Activated CD8-positive, alpha-beta memory T cell treated with anti-CD3 and anti-CD28 coated beads for 36 hours (primary cell): Measurements from ENCODE around the gene PHKG2. TPM values are rescaled to one million over a fixed set of nuclear protein-coding genes. Genes with fewer than 3 reads are reported as not detected.

ENCODE experiments used
- CTCF ChIA-PET: fragments of 350-600 bp; sonication (Branson Sonifier 250); formaldehyde crosslinking; loops from one replicate; lab custom pipeline; 2021; ENCODE audit warnings: antibody characterized with exemption; lab: Charles Lee
- POLR2A ChIA-PET: fragments of 350-600 bp; sonication (Branson Sonifier 250); formaldehyde crosslinking; loops from one replicate; lab custom pipeline; 2021; ENCODE audit warnings: antibody characterized with exemption; lab: Charles Lee
- total RNA-seq, 2 experiments: library from RNA; stranded (reverse); gene quantifications; one replicate each; pipeline ENCODE4 v1.2.3, GENCODE V29; 2021

The PHKG2 gene
- total RNA-seq, 2 experiments from 2014 or later: 34.5 to 34.7 TPM

DNA sequence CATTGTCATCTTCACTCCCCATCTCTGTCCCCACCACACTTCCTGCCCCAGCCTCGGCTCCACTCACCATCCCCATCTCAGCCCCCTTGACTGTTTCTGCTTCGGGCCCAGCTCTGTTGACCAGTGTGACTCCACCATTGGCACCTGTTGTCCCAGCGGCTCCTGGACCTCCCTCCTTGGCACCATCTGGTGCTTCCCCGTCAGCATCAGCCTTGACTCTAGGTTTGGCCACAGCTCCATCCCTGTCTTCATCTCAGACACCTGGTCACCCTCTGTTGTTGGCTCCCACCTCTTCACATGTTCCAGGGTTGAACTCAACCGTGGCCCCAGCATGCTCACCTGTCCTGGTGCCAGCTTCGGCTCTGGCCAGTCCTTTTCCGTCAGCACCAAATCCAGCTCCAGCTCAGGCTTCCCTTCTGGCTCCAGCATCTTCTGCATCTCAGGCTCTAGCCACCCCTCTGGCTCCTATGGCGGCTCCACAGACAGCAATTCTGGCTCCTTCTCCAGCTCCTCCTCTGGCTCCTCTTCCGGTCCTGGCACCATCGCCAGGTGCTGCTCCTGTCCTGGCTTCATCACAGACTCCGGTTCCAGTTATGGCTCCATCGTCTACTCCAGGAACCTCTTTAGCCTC lies 24.4 kb upstream of the PHKG2 start:
- CTCF ChIA-PET: interaction anchor here (0.6 kb wide), 1 partner anchor 70 kb away, joined by 3 read pairs; no protein-coding TSS in a partner anchor
- POLR2A ChIA-PET: interaction anchor here (0.9 kb wide), 1 partner anchor 13 kb away, joined by 3 read pairs; no protein-coding TSS in a partner anchor

DNA sequence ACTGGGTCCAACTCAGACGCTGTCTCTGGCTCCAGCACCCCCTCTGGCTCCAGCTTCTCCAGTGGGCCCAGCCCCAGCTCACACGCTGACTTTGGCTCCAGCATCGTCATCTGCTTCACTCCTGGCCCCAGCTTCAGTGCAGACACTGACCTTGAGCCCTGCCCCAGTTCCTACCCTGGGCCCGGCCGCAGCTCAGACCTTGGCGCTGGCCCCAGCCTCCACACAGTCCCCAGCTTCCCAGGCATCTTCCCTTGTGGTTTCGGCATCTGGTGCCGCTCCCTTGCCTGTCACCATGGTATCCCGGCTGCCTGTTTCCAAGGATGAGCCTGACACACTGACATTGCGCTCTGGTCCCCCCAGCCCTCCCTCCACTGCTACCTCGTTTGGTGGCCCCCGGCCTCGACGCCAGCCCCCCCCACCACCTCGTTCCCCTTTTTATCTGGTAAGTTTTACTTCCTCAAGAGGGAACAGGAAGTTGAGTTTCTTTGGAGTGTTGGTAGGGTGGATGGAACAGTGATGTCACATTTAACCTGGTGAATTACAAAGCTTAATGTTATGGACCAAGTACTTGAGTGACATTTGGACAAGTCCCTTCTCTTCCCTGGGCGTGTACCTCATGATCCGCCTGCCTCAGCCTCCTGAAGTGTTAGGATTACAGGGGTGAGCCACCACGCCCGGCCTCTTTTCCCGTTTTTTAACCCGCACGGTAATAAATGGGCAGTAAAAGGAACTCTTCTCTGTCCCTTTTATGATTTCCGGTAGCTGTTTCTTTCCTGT lies 23.4 kb upstream of the PHKG2 start:
- POLR2A ChIA-PET: interaction anchor here (0.7 kb wide), 1 partner anchor 10 kb away, joined by 3 read pairs; no protein-coding TSS in a partner anchor
- CTCF ChIA-PET: interaction anchor here (0.6 to 0.8 kb wide), 2 partner anchors 30 to 71 kb away, joined by 3 read pairs; no protein-coding TSS in a partner anchor

DNA sequence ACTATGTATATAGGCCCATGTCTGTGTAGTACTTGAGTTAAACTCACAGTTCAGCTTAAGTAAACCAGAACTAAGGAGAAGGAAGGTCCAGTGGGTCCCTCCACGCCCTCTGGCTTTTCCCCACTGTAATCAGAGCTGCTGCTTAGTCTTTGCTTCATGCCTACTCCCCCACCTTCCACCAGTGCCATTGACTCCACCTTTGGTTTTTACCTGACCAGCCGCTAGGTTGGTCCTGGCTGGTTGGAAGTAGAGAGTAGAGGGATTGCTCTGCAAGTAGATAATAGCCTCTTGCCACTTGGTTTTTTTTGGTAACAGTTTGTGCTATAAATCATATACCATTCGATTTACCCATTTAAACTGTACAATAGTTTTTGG lies 22.8 kb upstream of the PHKG2 start:
- POLR2A ChIA-PET: interaction anchor here (0.7 kb wide), 1 partner anchor 9 kb away, joined by 3 read pairs; no protein-coding TSS in a partner anchor
- CTCF ChIA-PET: interaction anchor here (0.8 kb wide), 1 partner anchor 30 kb away, joined by 3 read pairs; no protein-coding TSS in a partner anchor

DNA sequence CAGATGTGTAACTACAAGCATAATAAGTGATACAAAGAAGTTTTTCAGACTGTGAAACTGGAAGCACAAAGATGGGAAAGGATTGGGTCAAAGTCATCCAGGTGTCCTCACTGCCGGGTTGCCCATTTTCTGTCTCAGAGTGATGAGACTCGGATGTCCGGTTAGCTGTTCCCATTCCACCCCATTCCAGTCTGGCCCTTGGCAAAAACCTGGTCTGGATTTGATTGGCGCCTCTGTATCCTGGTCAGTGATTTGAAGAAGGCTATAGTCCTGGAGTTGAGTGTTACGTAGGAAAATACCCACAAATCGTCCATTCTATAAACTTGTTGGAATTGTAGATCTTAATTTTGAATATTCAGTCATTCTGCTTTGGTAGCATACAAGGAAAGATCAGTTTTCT lies 19.9 kb upstream of the PHKG2 start:
- ChIA-PET CTCF (no interaction called here), POLR2A (no interaction called here)

DNA sequence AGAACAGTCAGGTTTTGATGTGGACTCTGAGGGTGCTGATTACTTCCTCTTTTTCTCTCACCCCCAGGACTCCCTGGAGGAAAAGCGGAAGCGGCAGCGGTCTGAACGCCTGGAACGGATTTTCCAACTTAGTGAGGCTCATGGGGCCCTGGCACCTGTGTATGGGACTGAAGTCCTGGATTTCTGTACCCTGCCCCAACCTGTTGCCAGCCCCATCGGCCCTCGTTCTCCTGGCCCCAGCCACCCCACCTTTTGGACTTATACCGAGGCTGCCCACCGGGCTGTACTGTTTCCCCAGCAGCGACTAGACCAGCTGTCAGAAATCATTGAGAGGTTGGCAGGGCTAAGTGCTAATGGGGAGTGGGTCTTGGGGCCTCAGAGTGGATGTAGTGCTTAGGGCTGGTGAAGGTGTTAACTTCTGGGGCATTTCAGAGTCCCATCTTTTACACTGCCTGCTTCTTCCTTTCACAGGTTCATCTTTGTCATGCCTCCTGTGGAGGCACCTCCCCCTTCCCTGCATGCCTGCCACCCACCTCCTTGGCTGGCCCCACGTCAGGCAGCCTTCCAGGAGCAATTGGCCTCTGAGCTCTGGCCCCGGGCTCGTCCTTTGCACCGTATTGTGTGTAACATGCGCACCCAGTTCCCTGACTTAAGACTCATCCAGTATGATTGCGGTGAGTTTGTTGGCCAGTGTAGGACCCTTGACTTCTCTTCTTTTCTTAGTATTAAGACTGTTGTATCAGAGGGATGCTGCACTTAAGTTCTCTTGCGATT lies 19.1 kb upstream of the PHKG2 start:
- ChIA-PET CTCF (interaction anchor here (0.8 kb wide), 1 partner anchor 95 kb away, joined by 4 read pairs; no protein-coding TSS in a partner anchor), POLR2A (no interaction called here)

DNA sequence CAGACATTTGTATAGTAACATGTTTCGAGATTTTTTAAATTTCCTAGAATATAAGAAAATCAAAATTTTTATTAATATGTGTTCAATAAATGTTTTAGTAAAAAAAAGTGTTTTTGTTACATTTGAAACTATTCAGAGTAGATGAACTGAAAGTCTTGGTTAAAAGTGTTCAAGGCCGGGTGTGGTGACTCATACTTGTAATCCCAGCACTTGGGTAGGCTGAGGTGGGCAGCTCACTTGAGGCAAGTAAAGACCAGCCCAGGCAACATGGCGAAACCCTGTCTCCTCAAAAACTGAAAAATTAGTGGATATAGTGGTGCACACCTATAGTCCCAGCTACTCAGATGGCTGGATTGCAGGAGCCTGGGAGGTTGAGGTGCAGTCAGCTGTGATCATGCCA lies 16.8 kb upstream of the PHKG2 start:
- CTCF ChIA-PET: no interaction called here

DNA sequence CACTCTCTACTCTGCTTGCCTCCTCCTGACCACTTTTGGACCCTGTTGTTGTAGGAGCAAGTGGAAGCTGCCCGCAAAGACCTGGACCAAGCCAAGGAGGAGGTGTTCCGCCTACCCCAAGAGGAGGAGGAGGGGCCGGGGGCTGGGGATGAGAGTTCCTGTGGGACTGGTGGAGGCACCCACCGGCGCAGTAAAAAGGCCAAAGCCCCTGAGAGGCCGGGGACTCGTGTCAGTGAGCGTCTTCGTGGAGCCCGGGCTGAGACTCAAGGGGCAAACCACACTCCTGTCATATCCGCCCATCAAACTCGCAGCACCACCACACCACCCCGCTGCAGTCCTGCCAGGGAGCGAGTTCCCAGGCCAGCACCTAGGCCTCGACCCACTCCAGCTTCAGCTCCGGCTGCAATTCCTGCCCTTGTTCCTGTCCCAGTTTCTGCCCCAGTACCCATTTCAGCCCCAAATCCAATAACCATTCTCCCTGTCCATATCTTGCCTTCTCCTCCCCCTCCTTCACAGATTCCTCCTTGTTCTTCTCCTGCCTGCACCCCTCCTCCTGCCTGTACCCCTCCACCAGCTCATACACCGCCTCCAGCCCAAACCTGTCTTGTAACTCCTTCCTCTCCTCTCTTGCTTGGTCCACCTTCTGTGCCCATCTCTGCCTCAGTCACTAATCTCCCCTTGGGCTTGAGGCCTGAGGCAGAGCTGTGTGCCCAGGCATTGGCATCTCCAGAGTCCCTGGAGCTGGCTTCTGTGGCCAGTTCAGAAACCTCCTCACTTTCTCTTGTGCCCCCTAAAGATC lies 11.0 kb upstream of the PHKG2 start:
- POLR2A ChIA-PET: interaction anchor here (0.8 kb wide), 1 partner anchor 14 kb away, joined by 3 read pairs; no protein-coding TSS in a partner anchor
- CTCF ChIA-PET: interaction anchor here (0.5 kb wide), 1 partner anchor 104 kb away, joined by 4 read pairs; no protein-coding TSS in a partner anchor

More for the DNA sequence above, 16.8 kb upstream of the PHKG2 start:
- POLR2A ChIA-PET: interaction anchor here (0.5 to 0.6 kb wide), 2 partner anchors 252 to 259 kb away, joined by 3 to 9 read pairs; no protein-coding TSS in a partner anchor

DNA sequence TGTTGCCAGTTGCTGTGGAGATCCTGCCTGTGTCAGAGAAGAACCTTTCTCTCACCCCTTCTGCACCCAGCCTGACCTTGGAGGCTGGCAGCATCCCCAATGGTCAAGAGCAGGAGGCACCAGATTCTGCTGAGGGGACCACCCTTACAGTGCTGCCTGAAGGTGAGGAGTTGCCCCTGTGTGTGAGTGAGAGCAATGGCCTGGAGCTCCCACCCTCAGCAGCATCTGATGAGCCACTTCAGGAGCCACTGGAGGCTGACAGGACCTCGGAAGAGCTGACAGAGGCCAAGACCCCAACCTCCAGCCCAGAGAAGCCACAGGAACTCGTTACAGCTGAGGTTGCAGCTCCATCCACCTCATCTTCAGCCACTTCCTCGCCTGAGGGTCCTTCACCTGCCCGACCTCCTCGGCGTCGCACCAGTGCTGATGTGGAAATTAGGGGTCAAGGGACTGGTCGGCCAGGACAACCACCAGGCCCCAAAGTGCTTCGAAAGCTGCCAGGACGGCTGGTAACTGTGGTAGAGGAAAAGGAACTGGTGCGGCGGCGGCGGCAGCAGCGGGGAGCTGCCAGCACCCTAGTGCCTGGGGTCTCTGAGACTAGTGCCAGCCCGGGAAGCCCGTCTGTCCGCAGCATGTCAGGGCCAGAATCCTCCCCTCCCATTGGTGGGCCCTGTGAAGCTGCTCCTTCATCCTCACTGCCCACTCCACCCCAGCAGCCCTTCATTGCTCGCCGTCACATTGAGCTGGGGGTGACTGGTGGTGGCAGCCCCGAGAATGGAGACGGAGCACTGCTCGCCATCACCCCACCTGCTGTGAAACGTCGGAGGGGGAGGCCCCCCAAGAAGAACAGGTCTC lies 10.2 kb upstream of the PHKG2 start:
- POLR2A ChIA-PET: no interaction called here
- CTCF ChIA-PET: no interaction called here

DNA sequence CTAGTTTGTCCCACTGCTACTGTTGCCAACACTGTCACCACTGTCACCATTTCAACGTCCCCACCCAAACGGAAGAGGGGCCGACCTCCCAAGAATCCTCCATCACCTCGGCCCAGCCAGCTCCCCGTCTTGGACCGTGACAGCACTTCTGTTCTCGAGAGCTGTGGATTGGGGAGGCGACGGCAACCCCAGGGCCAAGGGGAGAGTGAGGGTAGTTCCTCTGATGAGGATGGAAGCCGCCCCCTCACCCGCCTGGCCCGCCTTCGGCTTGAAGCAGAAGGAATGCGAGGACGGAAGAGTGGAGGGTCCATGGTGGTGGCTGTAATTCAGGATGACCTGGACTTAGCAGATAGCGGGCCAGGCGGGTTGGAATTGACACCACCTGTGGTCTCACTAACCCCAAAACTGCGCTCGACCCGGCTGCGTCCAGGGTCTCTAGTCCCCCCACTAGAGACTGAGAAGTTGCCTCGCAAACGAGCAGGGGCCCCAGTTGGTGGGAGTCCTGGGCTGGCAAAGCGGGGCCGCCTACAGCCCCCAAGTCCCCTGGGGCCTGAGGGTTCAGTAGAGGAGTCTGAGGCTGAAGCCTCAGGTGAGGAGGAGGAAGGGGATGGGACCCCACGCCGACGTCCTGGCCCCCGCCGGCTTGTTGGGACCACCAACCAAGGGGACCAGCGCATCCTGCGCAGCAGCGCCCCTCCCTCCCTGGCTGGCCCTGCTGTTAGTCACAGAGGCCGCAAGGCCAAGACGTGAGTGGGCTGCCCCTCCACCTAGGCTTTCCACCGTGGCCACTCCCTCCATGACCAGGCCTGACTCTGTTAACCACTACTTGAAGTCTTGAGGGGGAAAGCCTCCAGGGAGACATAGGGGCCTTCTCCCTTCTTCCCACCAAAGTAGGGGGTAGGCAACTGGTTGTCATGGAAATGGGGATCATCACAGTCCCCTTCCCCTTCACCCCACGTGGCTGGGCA lies 9.0 kb upstream of the PHKG2 start:
- CTCF ChIA-PET: interaction anchor here (0.6 kb wide), 1 partner anchor 45 kb away, joined by 3 read pairs; no protein-coding TSS in a partner anchor
- POLR2A ChIA-PET: no interaction called here

DNA sequence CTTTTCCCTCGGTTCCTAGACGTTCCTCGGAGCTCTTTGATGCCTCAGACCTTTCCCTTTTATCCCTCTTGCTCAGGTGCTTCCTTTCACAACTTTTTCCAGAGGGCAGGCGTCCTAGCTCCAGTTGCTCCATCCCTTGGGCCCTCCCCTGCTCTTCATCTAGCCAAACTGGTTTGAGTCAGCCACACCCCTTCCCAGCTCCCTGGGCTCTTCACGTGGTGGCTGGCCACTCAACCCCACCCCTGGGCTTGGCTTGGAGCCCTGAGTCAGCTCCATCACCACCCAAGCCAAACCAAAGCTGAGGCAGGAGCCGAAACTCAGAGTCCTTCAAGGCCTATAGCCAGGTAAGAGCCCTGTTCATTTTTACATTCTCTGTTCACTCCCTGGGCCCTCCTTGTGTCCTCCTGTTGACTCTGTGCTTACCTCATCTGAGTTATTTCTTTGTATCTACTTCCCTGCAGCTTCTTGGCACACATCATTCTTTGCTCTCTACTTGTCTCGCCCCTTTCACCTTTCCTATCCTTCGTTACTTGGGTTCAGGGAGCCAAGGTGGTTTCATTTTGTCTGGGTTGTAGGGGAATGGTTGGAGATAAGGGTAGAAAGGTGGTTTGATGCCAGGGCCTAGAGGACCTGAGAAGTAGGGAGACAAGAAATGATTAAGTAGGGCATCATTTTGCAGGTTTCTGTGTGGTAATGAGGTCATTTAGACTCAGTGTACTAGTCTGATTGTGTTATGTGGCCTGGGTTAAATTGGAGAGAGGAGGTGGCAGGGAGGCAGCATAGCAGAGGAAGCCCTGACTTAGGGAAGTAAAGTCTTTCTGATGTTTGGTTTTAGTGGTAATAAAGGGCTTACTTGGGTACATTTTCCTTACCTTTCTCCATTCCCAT lies 7.6 kb upstream of the PHKG2 start:
- CTCF ChIA-PET: interaction anchor here (0.6 kb wide), 2 partner anchors 47 to 63 kb away, joined by 3 read pairs; no protein-coding TSS in a partner anchor

DNA sequence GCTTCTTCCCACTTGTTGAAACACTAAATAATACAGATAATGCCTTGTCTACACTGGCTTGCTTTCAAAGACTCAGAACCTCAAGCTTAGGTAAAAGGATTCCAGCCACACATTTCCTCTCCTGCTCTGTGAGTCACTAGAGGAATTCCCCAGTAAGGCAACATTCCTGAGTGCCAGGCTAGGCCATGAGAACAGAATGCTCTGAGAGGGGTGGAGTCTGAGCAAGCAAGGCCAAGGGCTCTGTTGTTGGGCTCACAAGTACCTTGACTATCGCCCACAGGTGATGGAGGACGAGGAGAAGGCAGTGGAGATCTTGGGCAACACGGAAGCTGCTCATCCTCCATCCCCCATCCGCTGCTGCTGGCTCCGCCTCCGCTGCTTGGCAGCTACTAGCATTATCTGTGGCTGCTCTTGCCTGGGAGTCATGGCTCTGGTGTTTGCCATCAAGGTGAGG lies 6.7 kb upstream of the PHKG2 start:
- ChIA-PET CTCF (no interaction called here), POLR2A (no interaction called here)

More for the DNA sequence above, 7.6 kb upstream of the PHKG2 start:
- POLR2A ChIA-PET: no interaction called here

DNA sequence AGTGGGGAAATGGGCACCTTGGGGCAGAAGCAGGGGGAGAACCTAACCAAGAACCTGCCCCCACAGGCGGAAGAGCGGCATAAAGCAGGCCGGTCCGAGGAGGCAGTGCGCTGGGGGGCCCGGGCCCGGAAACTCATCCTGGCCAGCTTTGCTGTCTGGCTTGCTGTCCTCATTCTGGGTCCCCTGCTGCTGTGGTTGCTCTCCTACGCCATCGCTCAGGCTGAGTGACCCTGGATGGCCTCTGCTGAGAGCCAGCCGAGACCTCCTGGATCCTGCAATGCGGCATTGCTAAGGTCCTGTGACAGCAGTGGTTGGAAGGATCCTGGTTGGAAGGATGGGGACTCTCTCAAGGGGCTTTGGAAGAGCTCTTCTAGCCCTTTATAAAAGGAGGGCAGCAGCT lies 4.5 kb upstream of the PHKG2 start:
- ChIA-PET POLR2A (no interaction called here), CTCF (no interaction called here)

DNA sequence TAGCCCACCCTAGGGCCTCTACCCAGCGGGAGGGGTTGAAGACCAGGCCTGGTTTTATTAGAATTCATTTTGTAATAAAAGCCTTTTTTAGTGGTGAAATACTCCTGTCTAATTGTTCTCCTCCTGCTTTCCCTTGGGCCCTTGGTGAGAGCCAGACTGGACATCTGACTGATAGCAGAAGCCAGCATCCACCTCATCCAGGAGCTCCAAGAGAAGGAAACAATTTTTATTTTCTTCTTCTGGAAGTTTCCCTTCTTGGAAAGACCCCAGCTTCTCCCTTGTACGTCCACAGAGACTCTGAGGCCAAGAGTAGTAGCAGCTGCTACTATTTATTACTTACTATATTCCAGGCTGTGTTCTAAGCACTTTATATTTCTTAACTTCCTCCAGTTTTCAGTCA lies 4.0 kb upstream of the PHKG2 start:
- CTCF ChIA-PET: no interaction called here
- POLR2A ChIA-PET: no interaction called here

DNA sequence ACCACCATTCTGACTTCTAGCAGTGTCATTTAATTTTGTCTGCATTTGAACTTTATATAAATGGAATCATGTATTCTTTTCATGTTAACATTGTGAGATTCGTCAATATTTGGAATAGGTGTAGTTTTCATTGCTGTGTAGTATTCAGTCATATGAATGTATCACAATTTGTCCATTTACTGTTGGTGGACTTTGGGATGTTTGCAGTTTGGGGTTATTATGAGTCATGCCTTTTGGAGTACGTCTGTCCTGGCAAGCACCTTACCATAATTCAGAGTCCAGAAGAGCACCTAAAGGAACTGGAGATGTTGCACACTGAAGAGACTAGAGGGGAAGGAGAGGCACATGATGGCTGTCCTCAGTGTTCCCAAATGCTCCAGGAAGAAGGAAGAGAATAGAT lies 3.1 kb upstream of the PHKG2 start:
- POLR2A ChIA-PET: no interaction called here
- CTCF ChIA-PET: no interaction called here

DNA sequence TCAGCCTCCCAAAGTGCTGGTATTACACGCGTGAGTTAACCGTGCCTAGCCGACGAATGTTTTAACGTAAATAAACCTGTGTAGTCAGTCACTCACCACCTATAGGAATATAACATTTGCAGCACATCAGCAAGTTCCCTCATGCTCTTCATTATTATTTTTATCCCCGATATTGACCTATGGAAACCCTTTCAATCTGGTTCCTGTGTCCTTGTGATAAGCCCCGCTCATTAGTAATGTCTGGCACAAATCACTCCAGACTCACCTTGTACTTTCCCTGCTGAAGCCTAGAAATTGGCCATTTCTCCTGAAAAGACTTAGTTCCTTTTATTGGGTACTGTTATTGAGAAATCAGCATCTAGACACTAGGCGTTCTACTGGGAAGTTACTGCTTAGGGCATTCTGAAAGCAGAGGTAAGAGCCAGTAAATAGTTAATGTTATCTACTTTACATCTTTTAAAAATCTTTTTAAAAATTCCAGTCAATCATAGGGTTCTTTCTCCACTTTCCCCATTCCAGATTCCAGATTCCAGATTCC lies 1.5 kb upstream of the PHKG2 start:
- ChIA-PET POLR2A (interaction anchor here (1.6 kb wide), 1 partner anchor 10 kb away, joined by 4 read pairs; no protein-coding TSS in a partner anchor), CTCF (interaction anchor here (1.5 to 1.8 kb wide), 2 partner anchors 17 to 195 kb away, joined by 4 to 5 read pairs; no protein-coding TSS in a partner anchor)
